K562 (cell line): ENCODE measurements around the gene USP43. TPM values are rescaled to one million over a fixed set of nuclear protein-coding genes. Genes with fewer than 3 reads are reported as not detected.

Experiments
- ATAC-seq: fragments of 200-7000 bp; cut with Tn5 transposase; 3 replicates; pipeline ENCODE4 v1.9.1; 2020; ENCODE audit warnings: moderate library complexity
- BruUV-seq: library from RNA; stranded (reverse); fragments of 400-500 nt; replicated peaks from 2 replicates; lab custom pipeline; 2021; lab: Mats Ljungman, UMichigan
- CTCF ChIA-PET: fragments of 300-600 bp; formaldehyde crosslinking; extraction: SDS; loops from one replicate; lab custom pipeline; 2021; ENCODE audit warnings: low intra/inter-chr PET ratio; lab: Yijun Ruan, JAX
- POLR2A ChIA-PET: fragments of 300-600, 350-650 bp; sonication (Branson Sonifier 250); formaldehyde crosslinking; extraction: SDS; loops from one replicate; lab custom pipeline; 2021; ENCODE audit warnings: antibody characterized with exemption, inconsistent platforms; lab: Yijun Ruan, JAX
- DNase-seq, 4 experiments: peaks; one replicate each; pipeline versions ENCODE4 v3.0.0 to v3.0.0-alpha.2; 2011 to 2018; ENCODE audit warnings: low spot score in 3 of 4, mixed read lengths in 3 of 4; ENCODE audit errors: extremely low read depth in 1 of 4
- FAIRE-seq: peaks from 2 replicates; lab custom pipeline; 2011; peaks lifted over from hg19 to GRCh38; lab: Jason Lieb, UNC
- H2AFZ ChIP-seq: 2 replicates; pipeline ENCODE4 v1.6.0; 2011; ENCODE audit warnings: low read depth, low read length, control low read depth, inconsistent platforms
- H3K27ac ChIP-seq: fragments of 200-600 bp; 3 replicates; pipeline ENCODE4 v1.8.0; 2011; ENCODE audit warnings: low read depth, mild to moderate bottlenecking, control low read depth, inconsistent platforms, low read length, moderate library complexity, mixed read lengths; ENCODE audit errors: extremely low read depth
- H3K27me3 ChIP-seq, 2 experiments: fragments of 300-600 bp in 1 of 2; 2 replicates in 1 of 2; 3 replicates in 1 of 2; pipeline versions ENCODE4 v1.6.0 to v1.8.0; 2011; ENCODE audit warnings: inconsistent platforms in 2 of 2, low read length in 2 of 2, mild to moderate bottlenecking in 1 of 2, mixed read lengths in 1 of 2, moderate library complexity in 1 of 2; ENCODE audit not compliant: control insufficient read depth in 2 of 2, insufficient read depth in 2 of 2
- H3K36me3 ChIP-seq: fragments of 300-600 bp; 3 replicates; pipeline ENCODE4 v1.8.0; 2011; ENCODE audit warnings: mild to moderate bottlenecking, low read length, inconsistent platforms; ENCODE audit not compliant: control insufficient read depth, insufficient read depth
- H3K4me1 ChIP-seq, 2 experiments: fragments of 200-600 bp in 1 of 2; replicated peaks in 1 of 2; 2 replicates in 1 of 2; 3 replicates in 1 of 2; pipeline versions ENCODE4 v1.5.1 to v1.8.0; 2011; ENCODE audit warnings: inconsistent platforms in 2 of 2, low read length in 2 of 2, mild to moderate bottlenecking in 1 of 2, mixed read lengths in 1 of 2, moderate library complexity in 1 of 2; ENCODE audit not compliant: control insufficient read depth in 2 of 2, insufficient read depth in 2 of 2
- H3K4me2 ChIP-seq: 2 replicates; pipeline ENCODE4 v1.6.1; 2011; ENCODE audit warnings: low read length, control low read depth, inconsistent platforms, mixed read lengths; ENCODE audit not compliant: insufficient read depth
- H3K4me3 ChIP-seq: fragments of 200-600 bp; sonication (generic), shearing (Covaris generic); 2 replicates; pipeline ENCODE4 v1.5.1; 2016; ENCODE audit warnings: control low read depth, inconsistent platforms
- H3K79me2 ChIP-seq: fragments of 200-600 bp; 3 replicates; pipeline ENCODE4 v1.8.0; 2011; ENCODE audit warnings: low read length, inconsistent platforms; ENCODE audit not compliant: control insufficient read depth, insufficient read depth
- H3K9ac ChIP-seq, 2 experiments: 2 replicates each; pipeline versions ENCODE4 v1.6.0 to v1.6.1; 2011; ENCODE audit warnings: low read depth in 2 of 2, low read length in 2 of 2, control low read depth in 1 of 2, inconsistent platforms in 1 of 2, mild to moderate bottlenecking in 1 of 2, mixed read lengths in 1 of 2; ENCODE audit not compliant: insufficient read depth in 1 of 2
- H3K9me1 ChIP-seq: one replicate; pipeline ENCODE4 v1.6.0; 2011; ENCODE audit warnings: inconsistent platforms, mild to moderate bottlenecking, low read length, moderate library complexity; ENCODE audit not compliant: control insufficient read depth, insufficient read depth
- H3K9me3 ChIP-seq: replicated peaks from 2 replicates; pipeline ENCODE4 v1.5.1; 2011; ENCODE audit warnings: low read depth, low read length, inconsistent platforms; ENCODE audit not compliant: control insufficient read depth, insufficient read depth
- H4K20me1 ChIP-seq: replicated peaks from 2 replicates; pipeline ENCODE4 v1.6.1; 2011; ENCODE audit warnings: low read length, inconsistent platforms, mixed read lengths; ENCODE audit not compliant: control insufficient read depth, insufficient read depth
- CBX1 ChIP-seq: sonication (generic); IDR thresholded peaks from 2 replicates; pipeline ENCODE4 v1.6.1; 2016; ENCODE audit warnings: antibody characterized with exemption, low read depth, mild to moderate bottlenecking
- FUS ChIP-seq: fragments of 200-400 bp; formaldehyde crosslinking; optimal IDR thresholded peaks from 2 replicates; pipeline ENCODE3; 2017; ENCODE audit warnings: low read depth, low read length
- HEY1 ChIP-seq: fragments of 250-450 bp; sonication (Bioruptor Pico); IDR thresholded peaks from 2 replicates; pipeline ENCODE4 v1.5.0; 2020; ENCODE audit warnings: mild to moderate bottlenecking, moderate library complexity, borderline replicate concordance
- KAT8 ChIP-seq: fragments of 450-650 bp; IDR thresholded peaks from 2 replicates; pipeline ENCODE4 v1.6.1; 2016; ENCODE audit warnings: low read depth, mild to moderate bottlenecking
- MBD2 ChIP-seq: sonication (generic); IDR thresholded peaks from 2 replicates; pipeline ENCODE4 v1.6.1; 2016; ENCODE audit warnings: low read depth, borderline replicate concordance
- NR3C1 ChIP-seq: sonication (generic); formaldehyde crosslinking; IDR thresholded peaks from 2 replicates; pipeline ENCODE4 v1.8.1; 2022; ENCODE audit warnings: missing genetic modification reagents
- PHF20 ChIP-seq: fragments of 450-650 bp; IDR thresholded peaks from 2 replicates; pipeline ENCODE4 v1.6.1; 2018; ENCODE audit not compliant: partially characterized antibody
- PHF21A ChIP-seq: fragments of 450-650 bp; IDR thresholded peaks from 2 replicates; pipeline ENCODE4 v1.6.1; 2017; ENCODE audit warnings: low read depth, borderline replicate concordance
- PRMT5 ChIP-seq: sonication (generic); formaldehyde crosslinking; IDR thresholded peaks from 2 replicates; pipeline ENCODE4 v1.5.0; 2020; ENCODE audit warnings: missing genetic modification reagents
- RBM25 ChIP-seq: fragments of 200-400 bp; formaldehyde crosslinking; IDR thresholded peaks from 2 replicates; pipeline ENCODE4 v1.6.1; 2018; ENCODE audit warnings: low read length, low read depth, moderate library complexity; ENCODE audit not compliant: severe bottlenecking
- RFX5 ChIP-seq: IDR thresholded peaks from 2 replicates; pipeline ENCODE4 v1.6.1; 2011; ENCODE audit warnings: low read depth, mild to moderate bottlenecking, improper control_type of control experiment, low read length
- RHOXF2B ChIP-seq: fragments of 250-450 bp; sonication (Bioruptor Pico); conservative IDR thresholded peaks from 2 replicates; pipeline ENCODE4 v1.5.1; 2021
- SAFB2 ChIP-seq: fragments of 200-400 bp; formaldehyde crosslinking; IDR thresholded peaks from 2 replicates; pipeline ENCODE4 v1.6.1; 2018; ENCODE audit warnings: borderline replicate concordance, low read length, low read depth, moderate library complexity; ENCODE audit not compliant: severe bottlenecking
- ZBTB7A ChIP-seq: IDR thresholded peaks from 2 replicates; pipeline ENCODE4 v1.6.1; 2011; ENCODE audit warnings: low read depth, mild to moderate bottlenecking, low read length, moderate library complexity, borderline replicate concordance; ENCODE audit not compliant: control insufficient read depth
- ZBTB8A ChIP-seq: fragments of 450-650 bp; IDR thresholded peaks from 2 replicates; pipeline ENCODE4 v1.6.1; 2018; ENCODE audit warnings: mild to moderate bottlenecking, moderate library complexity; ENCODE audit not compliant: partially characterized antibody
- ZNF174 ChIP-seq: fragments of 250-450 bp; sonication (Bioruptor Pico); IDR thresholded peaks from 2 replicates; pipeline ENCODE4 v1.4.0; 2020; ENCODE audit warnings: mild to moderate bottlenecking
- ZNF280B ChIP-seq: fragments of 250-450 bp; sonication (Bioruptor Pico); IDR thresholded peaks from 2 replicates; pipeline ENCODE4 v1.5.1; 2021; ENCODE audit warnings: mild to moderate bottlenecking
- WGBS: fragments of 100-300 bp; shearing (Covaris generic); methylation state at CpG from one replicate; pipeline ENCODE4 v1.1.6; 2016; ENCODE audit warnings: low coverage, mixed read lengths; ENCODE audit not compliant: insufficient coverage; ENCODE audit errors: missing lambda C conversion rate; 5-methylcytosine and 5-hydroxymethylcytosine counted together
- in situ Hi-C: fragments of 300-500 bp; cut with MboI; formaldehyde crosslinking; loops from 4 replicates; pipeline ENCODE4 v1.15.0; 2018; ENCODE audit warnings: inconsistent platforms, mixed read lengths
- intact Hi-C: fragments of 100-400 bp; cut with micrococcal nuclease; formaldehyde crosslinking; loops from 2 replicates; pipeline ENCODE4 v1.14.2; 2022
- polyA plus RNA-seq, 8 experiments: library from polyadenylated mRNA; depleted of rRNA in 4 of 8; stranded (reverse) in 5 of 8; unstranded in 3 of 8; fragments of >200 nt; fragmentation: Nextera tagmentation in 2 of 8; fragmentation: Illumina TruSeq in 1 of 8; extraction: Ambion mirVana in 2 of 8; extraction: Trizol in 1 of 8; gene quantifications; 2 replicates each; pipeline versions ENCODE4 v1.2.1 to v1.2.3, GENCODE V29; 2011 to 2014; ENCODE audit warnings: inconsistent platforms in 1 of 8, missing spikeins in 1 of 8
- total RNA-seq, 7 experiments: library from RNA; depleted of rRNA in 6 of 7; stranded (reverse); fragments of >200 nt in 6 of 7; fragmentation: Illumina TruSeq in 2 of 7; extraction: Trizol in 2 of 7; gene quantifications; 2 replicates each; pipeline versions ENCODE4 v1.2.1 to v1.2.3, GENCODE V29; 2011 to 2021; ENCODE audit warnings: low replicate concordance in 1 of 7

USP43 gene
- total and polyA plus RNA-seq, 9 of the 15 experiments (the other 6 are each of a cell fraction or from before 2014, with no cell fraction given): 0.01 to 0.18 (median 0.06) TPM; not detected in 1

DNA sequence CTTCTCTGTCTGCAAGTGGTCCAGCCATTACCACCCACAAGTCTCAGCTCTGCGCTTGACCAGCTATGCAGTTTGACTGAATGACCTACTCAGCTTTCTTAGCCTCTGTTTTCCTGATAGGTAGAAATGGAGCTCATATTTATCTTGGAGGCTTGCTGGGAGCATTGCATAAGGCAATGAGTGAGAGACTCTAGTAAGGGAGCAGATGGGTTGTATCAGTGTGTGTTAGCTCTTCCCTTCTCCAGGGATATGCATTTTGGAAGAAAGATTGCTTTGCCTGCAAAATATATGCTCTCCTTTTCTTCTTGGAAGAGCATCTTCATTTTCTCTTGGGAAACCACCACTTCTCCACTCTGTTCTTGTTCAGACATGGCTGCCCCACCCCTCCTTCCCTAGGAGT lies 120.0 kb downstream of the USP43 start:
- no TSS peak for BruUV-seq
- no peak overlapping the region for H3K4me2 ChIP-seq
- H4K20me1 ChIP-seq: no peaks in the 10 kb centered on the region
- FAIRE-seq (no peak), ATAC-seq (no peak), DNase-seq (no peak)
- no peak overlapping the region for H3K9ac ChIP-seq
- no peak overlapping the region for H2AFZ ChIP-seq
- CTCF ChIA-PET: no interaction called here
- H3K79me2 ChIP-seq: no peaks in the 10 kb centered on the region
- TF ChIP-seq RBM25 (no peak), MBD2 (no peak), SAFB2 (no peak), ZBTB8A (no peak), RFX5 (no peak), PRMT5 (CRISPR knock-in tag) (no peak), CBX1 (no peak), ZNF280B (no peak), PHF21A (no peak), ZNF174 (CRISPR knock-in tag) (no peak), FUS (no peak), KAT8 (no peak), NR3C1 (CRISPR knock-in tag) (no peak), RHOXF2B (no peak), PHF20 (no peak), HEY1 (CRISPR knock-in tag) (no peak), ZBTB7A (no peak)
- POLR2A ChIA-PET: interaction anchor here (0.6 kb wide), 1 partner anchor 1722 kb away, joined by 3 read pairs; no protein-coding TSS in a partner anchor
- no peaks in the 10 kb centered on the region for H3K9me1 ChIP-seq
- 0% methylated on average over 1 of the region's 1 CpG for WGBS
- H3K27ac ChIP-seq: no peak overlapping the region
- in situ Hi-C loops (no loop called here), intact Hi-C loops (no loop called here)
- H3K27me3 ChIP-seq: peaks cover 0 to 10% of the 10 kb centered on the region in 2 experiments; a peak in 2 of 5 replicates
- no peaks in the 10 kb centered on the region for H3K9me3 ChIP-seq
- H3K36me3 ChIP-seq: no peaks in the 10 kb centered on the region
- no peak overlapping the region for H3K4me3 ChIP-seq
- H3K4me1 ChIP-seq: no peaks in the 10 kb centered on the region
